GM21619 (cell line): ENCODE results near the gene TEX36.
"Not testable (repeated sequence)": the region's sequence is repeated elsewhere in the genome, so short reads cannot be mapped to it uniquely, and the experiment has no call there.

Experiments used
- ATAC-seq: cut with Tn5 transposase; IDR thresholded peaks from one replicate; pipeline ENCODE4 v1.9.1; 2021; ENCODE audit not compliant: unreplicated experiment

The TEX36 gene, protein sequence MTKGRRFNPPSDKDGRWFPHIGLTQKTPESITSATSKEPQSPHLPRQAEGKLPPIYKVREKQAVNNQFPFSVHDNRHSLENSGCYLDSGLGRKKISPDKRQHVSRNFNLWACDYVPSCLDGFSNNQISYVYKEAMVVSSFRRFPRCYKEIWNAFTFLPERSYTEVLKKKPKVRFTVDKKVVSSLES

DNA sequence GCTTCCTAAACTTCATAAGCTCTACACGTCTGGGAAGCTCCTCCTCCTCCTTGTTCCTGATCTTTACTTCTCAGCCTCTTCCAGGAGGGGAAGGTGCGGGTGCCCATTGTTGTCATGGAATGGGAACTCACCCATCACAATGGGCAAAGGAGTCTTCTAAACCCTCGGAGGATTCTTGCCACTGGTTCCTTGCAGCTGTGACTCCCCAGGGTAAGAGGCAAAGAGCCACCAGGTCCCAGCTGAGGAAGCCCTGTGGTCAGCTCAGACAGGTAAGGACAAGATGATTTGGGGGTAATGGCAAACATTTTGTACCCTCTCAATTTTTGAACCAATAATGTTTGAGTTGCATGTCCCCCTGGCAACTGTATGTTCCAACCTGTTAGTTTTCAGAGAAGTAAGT is at the start of gene TEX36:
Gene TEX36, minus strand, starts transcription at position 101 of the 400 bp plus-strand sequence. CDS start 174 bp downstream, outside the sequence.
- no peak for ATAC-seq

DNA sequence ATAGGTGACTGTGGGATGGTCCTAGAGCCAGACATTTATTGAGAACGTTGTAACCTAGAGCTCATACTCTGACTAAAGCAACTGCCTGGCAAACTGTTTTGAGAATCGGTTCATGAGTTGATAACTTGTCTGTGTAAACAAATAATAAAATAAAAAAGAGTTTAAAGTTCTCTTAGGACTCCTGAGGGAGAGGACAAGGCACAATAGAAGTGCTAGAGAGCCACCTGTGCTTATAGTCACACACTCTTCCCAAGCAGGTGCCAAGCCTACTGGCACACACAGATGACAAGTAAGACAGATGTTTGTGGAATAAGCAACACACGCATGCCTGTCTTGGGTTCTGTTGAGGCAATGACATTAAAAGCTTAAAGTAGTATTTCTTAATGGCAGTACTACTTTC is 44.5 kb upstream of the TEX36 start:
- ATAC-seq, result no peak

DNA sequence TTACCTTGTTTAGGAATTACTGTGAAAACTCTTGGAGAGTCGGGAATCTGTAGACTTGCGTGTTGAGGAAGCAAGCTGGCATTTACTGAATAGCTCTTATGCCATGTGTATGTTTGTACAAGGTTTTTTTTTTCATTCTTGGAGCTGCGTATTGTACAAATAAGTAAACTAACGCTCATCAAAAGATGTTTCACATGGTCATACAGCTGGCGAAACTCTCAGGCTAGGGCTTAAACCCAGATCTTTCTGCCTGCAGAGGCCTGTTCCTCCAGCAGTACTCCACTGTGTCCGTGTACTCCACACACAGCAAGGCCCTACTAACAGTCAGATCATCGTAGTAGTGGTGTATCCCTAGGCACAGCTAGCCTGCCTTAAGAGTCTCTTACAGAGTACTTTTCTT is 44.0 kb upstream of the TEX36 start:
- ATAC-seq, result no peak

DNA sequence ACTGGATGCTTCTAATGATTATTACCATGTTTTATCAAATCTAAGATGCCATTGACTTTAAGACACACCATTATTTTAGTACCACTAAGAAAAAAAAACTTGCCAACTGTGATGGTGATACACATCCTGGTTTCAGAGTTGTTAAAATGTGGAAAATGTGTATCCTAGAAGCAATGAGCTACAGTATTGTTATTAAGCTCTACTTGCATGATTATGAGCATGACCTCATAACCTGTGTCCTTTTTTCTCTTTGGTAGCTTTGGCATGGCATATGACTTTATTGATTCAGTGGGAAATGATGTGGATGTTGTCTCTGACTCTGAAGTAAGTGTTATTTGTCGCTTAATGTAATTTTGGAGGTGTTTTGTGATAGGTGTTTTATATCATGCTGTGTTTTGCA is 39.8 kb upstream of the TEX36 start:
- no peak for ATAC-seq

DNA sequence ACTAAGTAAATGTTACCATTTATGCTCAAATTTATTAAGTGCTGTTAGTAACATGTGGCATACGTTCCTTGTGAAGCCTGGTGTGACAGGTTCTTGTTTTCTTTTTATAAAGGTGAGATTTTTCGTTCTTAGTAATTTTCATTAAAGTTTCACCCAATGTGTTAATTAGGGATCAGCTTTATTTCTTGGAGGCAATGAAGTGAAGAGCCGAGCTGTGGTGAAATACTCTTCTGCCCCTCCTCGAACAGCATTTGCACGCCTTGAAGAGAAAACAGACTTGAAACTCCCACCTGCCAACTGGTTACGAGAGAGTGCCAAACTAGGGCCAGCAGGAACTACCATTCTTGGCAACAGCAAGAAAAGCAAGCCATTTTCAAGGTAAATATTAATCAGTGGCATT is 38.1 kb upstream of the TEX36 start:
- ATAC-seq, result peak; percentile 46

DNA sequence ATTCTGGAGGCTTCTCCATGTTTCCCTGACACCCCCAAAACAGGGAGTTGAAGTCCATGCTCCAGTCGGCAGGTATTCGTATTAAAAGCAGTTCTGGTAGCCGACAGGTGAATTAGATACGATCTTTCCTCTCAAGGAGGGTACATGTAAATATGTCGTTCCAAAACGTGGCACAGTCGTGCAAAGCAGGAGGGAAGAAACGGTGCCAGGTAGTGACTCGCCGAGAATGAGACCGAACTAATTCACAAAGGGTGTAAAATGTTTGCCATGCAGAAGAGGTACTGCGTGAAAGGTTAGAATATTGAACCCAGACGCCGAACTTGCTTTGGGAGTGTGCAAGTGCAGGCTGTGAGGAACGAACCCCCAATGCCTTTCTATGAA is 37.0 kb upstream of the TEX36 start:
- ATAC-seq, result no peak

DNA sequence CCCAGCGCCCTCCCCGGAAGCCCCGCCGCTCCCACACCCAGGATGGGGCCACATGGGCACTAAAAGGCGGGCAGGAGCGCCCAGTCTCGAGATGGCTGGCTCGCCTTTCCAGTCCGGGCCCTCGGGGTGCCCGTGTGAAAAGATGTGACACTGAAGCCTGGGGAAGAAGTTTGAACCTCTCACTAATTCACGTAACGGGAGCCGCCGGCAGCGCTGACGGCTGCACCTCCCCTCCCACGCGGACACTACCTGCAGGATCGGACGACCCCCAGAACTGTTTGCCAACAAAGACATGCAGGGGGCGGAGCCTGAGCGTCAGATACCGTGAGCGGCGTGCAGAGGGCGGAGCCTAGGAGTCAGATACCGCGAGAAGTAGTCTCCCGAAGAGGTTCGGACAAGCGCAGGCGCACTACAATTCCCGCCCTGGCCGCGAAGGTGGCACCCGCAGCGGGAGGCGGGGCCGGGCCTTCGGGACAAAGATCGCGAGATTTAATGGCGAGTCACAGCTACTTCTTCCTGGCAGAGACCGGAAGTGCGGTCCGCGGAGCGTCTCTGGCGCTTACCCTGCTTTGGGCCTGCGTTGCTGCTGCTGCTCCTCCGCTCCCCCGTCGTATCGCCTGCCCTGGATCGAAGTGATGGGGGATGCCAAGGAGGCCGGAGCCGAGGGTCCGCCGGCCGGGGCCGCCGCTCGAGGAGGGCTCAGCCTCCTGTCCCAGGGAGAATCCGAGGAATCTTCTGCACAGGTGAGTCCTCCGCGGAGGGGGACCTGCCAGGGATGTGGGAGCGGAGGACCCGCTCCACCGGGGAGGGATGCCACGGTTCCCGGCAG is 36.4 kb upstream of the TEX36 start, which contains the start of gene EDRF1:
Gene EDRF1, plus strand, starts transcription at position 537 of the 829 bp plus-strand sequence. Its CDS starts 99 bp downstream, at position 636.
- peak; percentile 85 for ATAC-seq

DNA sequence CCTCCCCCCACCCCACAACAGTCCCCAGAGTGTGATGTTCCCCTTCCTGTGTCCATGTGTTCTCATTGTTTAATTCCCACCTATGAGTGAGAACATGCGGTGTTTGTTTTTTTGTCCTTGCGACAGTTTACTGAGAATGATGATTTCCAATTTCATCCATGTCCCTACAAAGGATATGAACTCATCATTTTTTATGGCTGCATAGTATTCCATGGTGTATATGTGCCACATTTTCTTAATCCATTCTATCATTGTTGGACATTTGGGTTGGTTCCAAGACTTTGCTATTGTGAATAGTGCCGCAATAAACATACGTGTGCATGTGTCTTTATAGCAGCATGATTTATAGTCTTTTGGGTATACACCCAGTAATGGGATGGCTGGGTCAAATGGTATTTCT is 31.8 kb upstream of the TEX36 start:
- ATAC-seq, result not testable (repeated sequence)

DNA sequence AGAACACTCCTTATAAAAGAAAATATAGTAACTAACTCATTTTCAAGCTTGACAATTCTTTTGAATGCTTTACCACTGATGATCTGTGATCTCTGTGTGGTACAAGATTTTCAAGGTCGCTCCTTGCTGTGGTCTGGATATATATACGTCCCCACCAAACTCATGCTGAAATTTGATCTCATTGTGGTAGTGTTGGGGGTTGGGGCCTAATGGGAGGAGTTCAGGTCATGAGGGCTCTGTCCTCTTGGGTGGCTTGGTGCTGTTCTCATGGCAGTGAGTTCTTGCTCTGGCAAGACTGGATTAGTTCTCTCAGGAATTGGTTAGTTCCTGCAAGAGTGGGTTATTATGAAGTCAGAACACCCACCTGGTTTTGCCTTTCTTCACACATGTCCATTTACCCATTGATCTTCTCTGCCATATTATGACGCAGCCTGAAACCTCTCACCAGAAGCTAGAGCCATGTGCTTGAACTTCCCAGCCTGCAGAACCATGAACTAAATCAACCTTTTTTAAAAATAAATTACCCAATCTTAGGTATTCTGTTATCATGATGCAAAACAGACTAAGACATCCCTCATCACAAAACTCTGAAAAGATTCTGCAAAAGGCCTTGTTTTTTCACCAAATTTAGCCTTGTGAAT is 28.3 kb upstream of the TEX36 start:
- no peak for ATAC-seq

DNA sequence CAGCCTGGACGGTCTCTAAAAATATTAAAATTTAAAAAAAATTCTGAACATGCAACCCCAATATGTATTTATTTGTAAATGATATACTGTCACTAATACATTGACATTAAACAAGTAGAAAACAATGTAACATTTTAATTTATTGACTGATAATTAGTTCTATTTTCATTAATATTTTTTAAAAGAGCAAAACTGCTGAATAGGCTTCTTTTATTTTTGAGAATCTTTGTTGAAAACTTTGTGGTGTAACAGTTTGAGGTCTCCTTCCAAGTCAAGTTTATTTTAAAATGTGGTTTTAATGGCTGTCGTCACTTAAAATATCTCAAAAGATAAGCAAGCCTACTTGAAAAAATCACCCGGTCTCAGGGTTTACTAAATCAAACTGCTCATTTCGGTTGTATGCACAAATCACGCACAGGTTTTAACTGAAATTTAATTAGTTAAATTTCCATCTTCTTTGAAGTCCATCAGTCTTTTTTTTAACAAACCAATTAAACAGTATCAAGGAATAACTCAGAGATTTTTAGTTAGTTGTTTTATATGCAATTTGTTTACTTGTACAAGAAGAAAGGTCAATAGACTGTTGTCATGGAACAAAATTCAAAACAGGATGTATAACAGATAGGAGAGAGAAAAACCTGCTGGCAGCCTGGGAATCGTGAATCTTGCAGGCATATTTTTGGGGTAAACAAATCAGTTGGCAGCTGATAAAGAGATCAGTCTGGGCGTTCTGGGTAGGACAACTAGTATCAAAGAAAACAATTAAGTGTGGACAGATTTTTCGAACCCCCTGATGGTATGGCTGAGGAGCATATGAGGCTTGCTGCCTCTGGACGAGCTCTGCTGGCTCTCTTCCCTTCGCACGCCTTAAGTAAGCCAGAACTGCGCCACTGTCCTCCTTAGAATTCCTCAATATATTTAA is 26.9 kb upstream of the TEX36 start:
- no peak for ATAC-seq

DNA sequence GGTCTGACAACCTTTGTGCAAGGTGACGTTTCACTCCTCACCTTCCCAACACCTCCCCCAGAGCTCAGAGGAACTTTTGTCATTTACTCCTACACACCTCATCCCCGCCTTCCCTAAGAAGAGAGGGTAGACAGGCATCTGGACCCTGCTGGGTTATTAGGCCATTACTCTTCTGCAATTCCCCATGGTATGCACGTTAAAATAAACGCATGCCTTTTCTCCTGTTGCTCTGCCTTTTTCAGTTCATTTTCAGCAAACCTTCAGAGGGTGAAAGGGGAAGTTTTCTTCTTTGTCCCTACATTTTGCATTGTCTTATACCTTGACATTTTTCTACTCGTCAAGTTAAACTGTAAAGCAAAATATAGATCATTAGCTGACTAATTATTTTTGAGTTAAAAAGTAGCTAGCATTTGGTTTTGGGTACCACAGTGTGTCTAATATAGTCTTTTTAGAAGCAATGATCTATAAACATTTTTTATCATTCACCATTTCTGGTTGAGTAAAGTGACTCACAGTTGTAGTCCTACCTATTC is 26.1 kb upstream of the TEX36 start:
- peak; percentile 61 for ATAC-seq

DNA sequence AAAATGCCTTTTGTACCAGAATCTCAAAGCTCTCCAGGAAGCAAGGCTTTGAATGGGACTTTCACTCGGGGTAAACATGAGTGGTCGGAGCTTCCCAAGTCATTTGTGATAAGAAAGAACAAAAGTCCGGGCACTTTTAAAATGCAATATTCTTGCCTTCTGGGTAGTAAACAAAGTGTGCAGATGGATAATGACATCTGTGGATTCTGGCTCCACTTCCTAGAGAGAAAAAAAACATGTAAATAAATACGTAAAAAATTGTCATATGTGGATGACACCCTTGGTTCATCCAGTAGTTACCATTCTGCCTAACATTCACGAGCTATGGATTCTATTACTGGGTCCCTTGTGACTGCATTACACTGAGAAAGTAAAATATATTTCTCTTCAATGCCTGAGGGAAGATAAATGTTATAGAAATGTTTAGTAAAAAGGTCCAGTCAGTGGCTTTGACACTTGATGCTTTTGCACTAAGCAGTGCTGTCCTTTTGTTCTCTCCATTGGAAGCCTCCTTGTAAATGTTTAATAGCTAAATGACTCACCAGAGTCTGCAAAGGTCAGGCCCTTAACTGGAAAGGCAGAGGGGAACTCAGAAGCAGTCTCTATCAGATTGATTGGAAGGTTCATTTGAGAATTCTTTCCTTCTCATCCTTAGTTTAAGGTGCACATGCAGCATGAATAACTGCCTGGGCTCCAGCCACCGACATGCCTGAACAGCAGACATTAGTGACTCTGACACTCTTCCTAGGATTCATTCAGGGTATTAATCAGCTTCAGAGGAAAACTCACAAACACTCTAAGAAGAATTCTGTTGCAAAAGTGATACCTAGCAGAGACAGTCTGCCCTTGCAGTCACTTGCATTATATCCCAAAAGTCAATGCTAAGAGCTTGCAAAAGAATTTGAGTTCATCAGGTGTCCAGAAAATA is 24.8 kb upstream of the TEX36 start:
- peak; percentile 77 for ATAC-seq

DNA sequence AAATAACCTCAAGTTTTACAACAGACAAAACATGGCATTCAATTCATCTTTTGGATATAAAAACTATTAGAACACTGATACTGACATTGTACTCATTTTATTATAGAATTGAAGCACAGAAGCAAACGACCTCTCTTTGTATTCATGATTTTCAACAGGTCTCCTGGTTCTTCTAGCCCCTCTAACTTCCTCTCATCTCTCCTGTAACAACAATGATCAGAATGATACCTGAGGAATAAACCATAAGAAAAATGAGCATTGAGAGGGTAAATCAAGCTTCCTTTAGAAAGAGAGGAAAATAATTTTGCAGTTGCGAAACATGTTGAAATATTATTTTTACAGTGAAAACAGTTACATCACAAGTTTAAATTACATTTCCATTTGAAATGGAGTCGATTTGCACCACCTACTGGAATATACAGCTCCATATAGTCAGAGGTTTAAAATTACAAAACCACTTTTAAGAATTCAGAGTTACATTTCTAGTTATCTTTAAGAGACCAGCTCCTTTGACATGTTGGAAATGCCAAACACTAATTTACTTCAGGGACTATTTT is 17.5 kb upstream of the TEX36 start:
- ATAC-seq, result no peak

DNA sequence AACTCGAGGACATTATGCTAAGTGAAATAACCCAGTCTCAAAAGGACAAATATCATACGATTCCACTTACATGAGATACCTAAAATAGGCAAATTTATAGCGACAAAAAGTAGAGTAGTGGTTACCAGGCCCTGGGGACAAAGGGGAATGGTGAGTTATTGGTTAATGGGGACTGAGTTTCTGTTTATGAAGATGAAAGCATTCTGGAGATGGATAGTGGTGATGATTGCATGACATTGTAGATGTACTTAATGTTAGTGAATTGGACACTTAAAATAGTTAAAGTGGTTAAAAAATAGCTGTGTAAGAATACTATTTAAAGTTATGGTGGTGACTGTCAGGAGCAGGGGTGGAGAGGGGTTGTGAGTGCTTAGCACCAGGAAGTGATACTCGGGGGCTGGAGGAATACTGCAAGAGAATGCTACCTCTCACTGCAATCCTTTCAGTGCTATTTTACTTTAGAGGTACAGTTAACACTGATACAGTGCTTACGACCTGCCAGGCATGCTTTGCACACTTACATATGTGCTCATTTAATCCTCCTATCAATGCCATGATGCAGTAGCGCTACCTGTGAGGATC is 16.7 kb upstream of the TEX36 start:
- ATAC-seq, result no peak

DNA sequence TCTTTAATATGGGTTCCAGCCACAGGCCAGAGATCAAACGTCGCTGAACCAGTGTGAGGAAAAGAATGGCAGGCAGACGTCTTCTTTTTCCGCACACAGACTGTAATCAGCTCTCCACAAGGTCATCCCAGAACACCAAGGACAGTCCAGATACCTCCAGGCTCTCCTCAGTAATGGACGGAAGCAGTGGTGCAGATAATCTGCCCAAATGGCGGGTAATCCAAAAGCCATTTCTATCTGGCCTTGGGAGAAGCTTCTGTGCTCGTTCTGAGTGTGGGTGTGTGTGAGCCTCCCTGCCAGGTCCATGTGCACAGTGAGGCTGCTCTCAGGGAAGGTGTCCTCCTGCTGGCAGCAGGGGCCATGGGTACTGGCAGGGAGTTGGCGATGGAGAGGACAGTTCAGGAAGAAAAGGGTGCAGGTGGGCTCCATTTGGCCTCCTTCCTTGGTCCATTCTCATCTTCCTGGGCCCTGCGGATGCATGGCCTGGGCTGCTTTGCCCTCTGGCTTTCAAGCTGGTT is 15.6 kb upstream of the TEX36 start:
- ATAC-seq, result no peak

DNA sequence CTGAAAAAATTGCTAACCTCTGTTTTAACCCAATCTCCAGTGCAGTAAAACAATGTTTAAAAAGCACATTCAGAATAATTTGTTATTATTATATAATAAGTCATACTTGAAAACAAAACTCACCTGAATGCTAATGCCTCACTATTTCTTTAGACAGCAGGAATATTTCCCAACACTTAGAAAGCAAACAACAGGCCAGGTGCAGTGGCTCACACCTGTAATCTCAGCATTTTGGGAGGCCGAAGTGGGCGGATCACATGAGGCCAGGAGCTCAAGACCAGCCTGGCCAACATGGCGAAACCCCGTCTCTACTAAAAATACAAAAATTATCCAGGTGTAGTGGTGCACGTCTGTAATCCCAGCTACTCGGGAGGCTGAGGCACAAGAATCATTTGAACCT is 13.9 kb upstream of the TEX36 start:
- ATAC-seq, result not testable (repeated sequence)

DNA sequence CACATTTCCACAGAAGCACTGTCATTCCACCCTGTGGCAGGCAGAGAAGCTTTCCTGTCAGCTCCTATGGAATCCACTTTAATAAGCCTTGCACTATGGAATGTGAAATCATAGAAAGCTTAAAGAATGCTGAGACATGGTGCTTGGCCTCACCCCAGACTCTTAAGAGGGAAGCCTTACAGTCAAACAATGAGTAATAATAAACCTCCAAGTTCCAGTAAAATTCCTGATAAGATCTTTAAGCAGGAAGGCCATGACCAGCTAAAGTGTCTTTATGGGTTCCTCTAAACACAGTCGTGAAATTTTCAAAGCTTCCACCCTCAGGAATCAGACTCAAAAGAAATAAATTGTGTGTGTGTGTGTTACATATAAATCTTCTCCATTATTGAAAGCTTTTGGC is 11.9 kb upstream of the TEX36 start:
- no peak for ATAC-seq

DNA sequence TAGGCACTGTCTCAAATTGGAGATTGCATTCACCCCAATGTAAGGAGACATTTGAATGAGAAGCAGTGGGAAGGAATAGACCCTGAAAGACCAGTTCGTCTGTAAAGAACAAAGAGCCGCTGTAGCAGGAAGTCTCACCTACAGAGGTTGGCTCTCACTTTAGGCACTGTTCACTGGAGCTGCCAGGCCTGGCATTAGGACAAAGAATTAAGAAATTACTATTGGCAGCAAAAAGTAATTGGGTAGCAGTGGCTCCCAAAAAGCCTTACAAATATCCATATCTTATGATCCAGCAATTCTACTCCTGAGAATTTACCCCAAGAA is 10.5 kb upstream of the TEX36 start:
- no peak for ATAC-seq
